Osteoblast (primary cell): ENCODE results near the gene SSX2IP. TPM values are rescaled to one million over a fixed set of nuclear protein-coding genes. Genes with fewer than 3 reads are reported as not detected.

Experiments used
- DNase-seq: peaks from one replicate; pipeline ENCODE4 v3.0.0; 2011; ENCODE audit warnings: low spot score, mixed read lengths; ENCODE audit not compliant: insufficient read length; ENCODE audit errors: missing footprints
- H2AFZ ChIP-seq: 2 replicates; pipeline ENCODE4 v1.6.0; 2011; ENCODE audit warnings: mild to moderate bottlenecking, low read length
- H3K27ac ChIP-seq: 2 replicates; pipeline ENCODE4 v1.5.1; 2011; ENCODE audit warnings: mild to moderate bottlenecking, low read depth, low read length, moderate library complexity
- H3K27me3 ChIP-seq: 2 replicates; pipeline ENCODE4 v1.6.0; 2012; ENCODE audit warnings: mild to moderate bottlenecking, control low read depth, inconsistent platforms, low read length, moderate library complexity; ENCODE audit not compliant: insufficient read depth
- H3K36me3 ChIP-seq: 2 replicates; pipeline ENCODE4 v1.5.1; 2011; ENCODE audit warnings: mild to moderate bottlenecking, low read length, control low read depth, moderate library complexity; ENCODE audit not compliant: insufficient read depth
- H3K4me1 ChIP-seq: 2 replicates; pipeline ENCODE4 v1.5.1; 2011; ENCODE audit warnings: mild to moderate bottlenecking, low read length, control low read depth, moderate library complexity; ENCODE audit not compliant: insufficient read depth
- H3K4me2 ChIP-seq: 2 replicates; pipeline ENCODE4 v1.6.0; 2011; ENCODE audit warnings: mild to moderate bottlenecking, low read length; ENCODE audit not compliant: insufficient read depth
- H3K4me3 ChIP-seq: fragments of 200-600 bp; sonication (generic); 3 replicates; pipeline ENCODE4 v1.5.1; 2012; ENCODE audit warnings: mild to moderate bottlenecking, low read length, inconsistent platforms; ENCODE audit not compliant: insufficient read depth
- H3K79me2 ChIP-seq: 2 replicates; pipeline ENCODE4 v1.6.0; 2012; ENCODE audit warnings: mild to moderate bottlenecking, low read length, control low read depth, inconsistent platforms; ENCODE audit not compliant: insufficient read depth
- H3K9me3 ChIP-seq: 2 replicates; pipeline ENCODE4 v1.5.1; 2011; ENCODE audit warnings: low read depth, low read length, control low read depth
- H4K20me1 ChIP-seq: 2 replicates; pipeline ENCODE4 v1.6.0; 2012; ENCODE audit warnings: mild to moderate bottlenecking, low read length, control low read depth; ENCODE audit not compliant: insufficient read depth
- total RNA-seq: library from RNA; depleted of rRNA; stranded (reverse); fragments of >200 nt; gene quantifications from 2 replicates; pipeline ENCODE4 v1.2.3, GENCODE V29; 2012
- TF ChIP-seq, protein P1 (sequence below): IDR thresholded peaks from 2 replicates; pipeline ENCODE4 v1.5.1; 2011; ENCODE audit warnings: mild to moderate bottlenecking, low read depth, low read length, moderate library complexity; ENCODE audit errors: extremely low read depth

SSX2IP gene
- total RNA-seq, 1 donor = 10.9 TPM

DNA sequence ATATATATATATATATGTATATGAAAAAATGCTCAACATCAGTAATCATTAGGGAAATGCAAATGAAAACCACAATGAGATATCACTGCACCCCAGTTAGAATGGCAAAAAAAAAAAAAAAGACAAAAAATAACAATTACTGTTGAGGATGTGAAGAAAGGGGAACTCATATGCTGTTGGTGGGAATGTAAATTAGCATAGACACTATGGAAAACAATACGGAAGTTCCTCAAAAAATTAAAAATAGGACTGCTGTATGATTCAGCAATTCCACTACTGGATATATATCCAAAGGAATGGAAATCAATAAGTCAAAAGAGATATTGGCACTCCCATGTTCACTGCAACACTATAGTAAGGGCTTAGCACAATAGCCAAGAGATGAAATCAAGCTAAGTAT, 74.5 kb downstream of the SSX2IP start:
- Histone ChIP-seq H2AFZ (no peak overlapping the region), H4K20me1 (no peaks in the 10 kb centered on the region)

DNA sequence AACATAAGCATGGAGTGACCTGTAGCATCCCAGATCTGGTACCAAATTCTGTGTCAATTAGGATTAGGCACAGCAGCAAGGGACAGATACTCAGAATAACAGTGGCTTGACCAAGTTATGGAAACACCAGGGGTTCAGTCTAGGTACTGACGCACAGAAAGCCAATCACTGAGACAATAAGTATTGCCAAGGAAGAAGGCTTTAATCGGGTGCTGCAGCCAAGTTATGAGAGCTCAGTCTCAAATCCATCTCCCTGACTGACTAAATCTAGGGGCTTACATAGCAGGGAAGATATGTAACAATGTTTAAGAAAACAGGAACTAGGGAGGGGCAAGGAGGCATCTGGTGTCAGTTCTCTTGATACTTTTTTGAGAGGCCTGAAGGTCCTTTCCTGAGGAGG, 76.4 kb downstream of the SSX2IP start:
- H2AFZ ChIP-seq = no peak overlapping the region
- TF ChIP-seq, protein P1, sequence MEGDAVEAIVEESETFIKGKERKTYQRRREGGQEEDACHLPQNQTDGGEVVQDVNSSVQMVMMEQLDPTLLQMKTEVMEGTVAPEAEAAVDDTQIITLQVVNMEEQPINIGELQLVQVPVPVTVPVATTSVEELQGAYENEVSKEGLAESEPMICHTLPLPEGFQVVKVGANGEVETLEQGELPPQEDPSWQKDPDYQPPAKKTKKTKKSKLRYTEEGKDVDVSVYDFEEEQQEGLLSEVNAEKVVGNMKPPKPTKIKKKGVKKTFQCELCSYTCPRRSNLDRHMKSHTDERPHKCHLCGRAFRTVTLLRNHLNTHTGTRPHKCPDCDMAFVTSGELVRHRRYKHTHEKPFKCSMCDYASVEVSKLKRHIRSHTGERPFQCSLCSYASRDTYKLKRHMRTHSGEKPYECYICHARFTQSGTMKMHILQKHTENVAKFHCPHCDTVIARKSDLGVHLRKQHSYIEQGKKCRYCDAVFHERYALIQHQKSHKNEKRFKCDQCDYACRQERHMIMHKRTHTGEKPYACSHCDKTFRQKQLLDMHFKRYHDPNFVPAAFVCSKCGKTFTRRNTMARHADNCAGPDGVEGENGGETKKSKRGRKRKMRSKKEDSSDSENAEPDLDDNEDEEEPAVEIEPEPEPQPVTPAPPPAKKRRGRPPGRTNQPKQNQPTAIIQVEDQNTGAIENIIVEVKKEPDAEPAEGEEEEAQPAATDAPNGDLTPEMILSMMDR = no peak

More for the DNA sequence above, 74.5 kb downstream of the SSX2IP start:
- Histone ChIP-seq H3K4me1 (peaks cover 17% of the 10 kb centered on the region), H3K27ac (no peak overlapping the region), H3K9me3 (peaks cover 3% of the 10 kb centered on the region), H3K27me3 (no peaks in the 10 kb centered on the region), H3K79me2 (no peaks in the 10 kb centered on the region), H3K36me3 (no peaks in the 10 kb centered on the region), H3K4me2 (no peak overlapping the region), H3K4me3 (no peak overlapping the region)
- DNase-seq = no peak
- TF ChIP-seq, protein P1 = no peak

DNA sequence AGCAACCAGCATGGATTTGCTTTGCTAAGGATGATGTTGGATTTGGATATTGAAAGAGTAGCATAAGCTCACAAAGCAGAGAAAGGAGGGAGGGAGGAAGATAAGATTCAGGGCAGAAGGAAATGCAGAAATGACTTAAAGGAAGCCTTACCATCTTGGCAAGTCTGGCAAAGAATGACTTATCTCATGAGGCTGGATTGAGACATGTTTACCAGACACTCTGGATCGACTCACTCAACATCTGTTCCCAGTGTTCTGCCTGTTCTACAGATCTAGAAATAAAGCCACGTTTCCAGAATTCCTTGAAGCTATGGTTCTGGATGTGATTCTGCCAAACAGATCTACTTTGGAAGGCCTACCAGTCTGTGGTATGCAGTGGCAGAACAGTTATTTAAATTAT, 77.2 kb downstream of the SSX2IP start:
- Histone ChIP-seq H3K4me3 (no peak overlapping the region), H3K36me3 (no peaks in the 10 kb centered on the region), H3K27me3 (no peaks in the 10 kb centered on the region), H3K27ac (no peak overlapping the region), H3K9me3 (peaks cover 3% of the 10 kb centered on the region), H4K20me1 (no peaks in the 10 kb centered on the region), H3K79me2 (no peaks in the 10 kb centered on the region), H3K4me1 (no peaks in the 10 kb centered on the region), H2AFZ (peak overlapping the region; percentile 29), H3K4me2 (no peak overlapping the region)
- TF ChIP-seq, protein P1 = no peak
- no peak for DNase-seq

More for the DNA sequence above, 76.4 kb downstream of the SSX2IP start:
- H3K4me1 ChIP-seq = peaks cover 2% of the 10 kb centered on the region
- H3K79me2 ChIP-seq = no peaks in the 10 kb centered on the region
- peaks cover 3% of the 10 kb centered on the region for H3K9me3 ChIP-seq
- no peak overlapping the region for H3K4me3 ChIP-seq
- DNase-seq = no peak
- H3K27me3 ChIP-seq = no peaks in the 10 kb centered on the region
- no peak overlapping the region for H3K4me2 ChIP-seq
- no peaks in the 10 kb centered on the region for H3K36me3 ChIP-seq
- H3K27ac ChIP-seq = no peak overlapping the region
- no peaks in the 10 kb centered on the region for H4K20me1 ChIP-seq

DNA sequence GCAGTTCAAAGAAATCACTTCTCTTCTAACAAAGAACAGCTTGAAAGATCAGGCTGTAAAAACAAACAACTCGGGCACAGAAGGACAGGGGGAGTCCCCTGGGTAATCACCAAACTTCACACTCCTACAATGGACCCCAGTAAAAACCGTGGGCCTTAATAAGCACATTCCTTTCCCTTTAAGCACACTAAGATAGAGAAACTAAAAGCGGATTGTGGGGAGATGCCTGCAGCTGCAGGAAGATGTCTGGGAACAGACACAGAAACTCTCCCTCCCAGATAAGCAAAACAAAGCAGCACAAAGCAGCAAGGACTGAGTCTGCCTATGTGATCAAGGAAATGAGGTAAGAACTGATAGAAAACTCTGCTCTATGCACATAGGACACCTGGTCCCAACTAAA, 78.5 kb downstream of the SSX2IP start:
- Histone ChIP-seq H3K4me1 (no peaks in the 10 kb centered on the region), H4K20me1 (no peaks in the 10 kb centered on the region), H3K79me2 (no peaks in the 10 kb centered on the region), H3K27ac (no peak overlapping the region), H3K4me3 (no peak overlapping the region), H3K36me3 (no peaks in the 10 kb centered on the region), H3K4me2 (no peak overlapping the region), H3K27me3 (no peaks in the 10 kb centered on the region), H3K9me3 (peaks cover 3% of the 10 kb centered on the region), H2AFZ (peak overlapping the region; percentile 64)
- no peak for DNase-seq
- TF ChIP-seq, protein P1 = no peak
